Neural cell (in vitro differentiated cells): ENCODE measurements around the gene CHL1. TPM values are rescaled to one million over a fixed set of nuclear protein-coding genes. Genes with fewer than 3 reads are reported as not detected.

ENCODE experiments used
- H2AFZ ChIP-seq: fragments of 200-600, 300-800 bp; sonication (generic), shearing (Covaris generic); 2 replicates; pipeline ENCODE4 v1.6.0; 2014; ENCODE audit warnings: low read depth, mild to moderate bottlenecking, antibody characterized with exemption, low read length, moderate library complexity
- H3F3A ChIP-seq: fragments of 200-600 bp; shearing (Covaris generic); 2 replicates; pipeline ENCODE4 v1.6.1; 2016; ENCODE audit warnings: mild to moderate bottlenecking, moderate library complexity, mixed read lengths, antibody characterized with exemption, low read length; ENCODE audit not compliant: insufficient read depth, poor library complexity, severe bottlenecking
- H3K27ac ChIP-seq: fragments of 200-600, 300-800 bp; sonication (generic), shearing (Covaris generic); 2 replicates; pipeline ENCODE4 v1.5.1; 2014; ENCODE audit warnings: mild to moderate bottlenecking, low read length, moderate library complexity
- H3K27me3 ChIP-seq: fragments of 300-800, 200-600 bp; sonication (generic), shearing (Covaris generic); 2 replicates; pipeline ENCODE4 v1.6.0; 2014; ENCODE audit warnings: mild to moderate bottlenecking, low read depth, low read length, moderate library complexity; ENCODE audit not compliant: insufficient read depth
- H3K36me3 ChIP-seq: fragments of 300-800, 200-600 bp; sonication (generic), shearing (Covaris generic); 2 replicates; pipeline ENCODE4 v1.5.1; 2014; ENCODE audit warnings: mild to moderate bottlenecking, antibody characterized with exemption, low read length, moderate library complexity; ENCODE audit not compliant: insufficient read depth
- H3K4me2 ChIP-seq: fragments of 300-800, 200-600 bp; sonication (generic), shearing (Covaris generic); 2 replicates; pipeline ENCODE4 v1.6.0; 2014; ENCODE audit warnings: mild to moderate bottlenecking, low read length
- H3K4me3 ChIP-seq: fragments of 300-800, 200-600 bp; sonication (generic), shearing (Covaris generic); 2 replicates; pipeline ENCODE4 v1.5.1; 2014; ENCODE audit warnings: mild to moderate bottlenecking, low read length, moderate library complexity
- H3K79me2 ChIP-seq: fragments of 200-600 bp; shearing (Covaris generic); replicated peaks from 2 replicates; pipeline ENCODE4 v1.6.0; 2014; ENCODE audit warnings: mild to moderate bottlenecking, low read length, moderate library complexity; ENCODE audit not compliant: insufficient read depth
- H3K9ac ChIP-seq: fragments of 300-800, 200-600 bp; sonication (generic), shearing (Covaris generic); 2 replicates; pipeline ENCODE4 v1.6.1; 2016; ENCODE audit warnings: mild to moderate bottlenecking, low read length, mixed read lengths
- H3K9me2 ChIP-seq: fragments of 200-600 bp; shearing (Covaris generic); 2 replicates; pipeline ENCODE4 v1.6.1; 2016; ENCODE audit warnings: mild to moderate bottlenecking, low read length, mixed read lengths; ENCODE audit not compliant: insufficient read depth
- H3K9me3 ChIP-seq: fragments of 200-600, 300-800 bp; sonication (generic), shearing (Covaris generic); 2 replicates; pipeline ENCODE4 v1.6.1; 2016; ENCODE audit warnings: mild to moderate bottlenecking, mixed run types, low read length, moderate library complexity, mixed read lengths
- H4K20me1 ChIP-seq: fragments of 200-600 bp; shearing (Covaris generic); 2 replicates; pipeline ENCODE4 v1.6.1; 2016; ENCODE audit warnings: mild to moderate bottlenecking, mixed run types; ENCODE audit not compliant: insufficient read depth
- CTCF ChIP-seq: fragments of 450-650 bp; IDR thresholded peaks from 2 replicates; pipeline ENCODE4 v1.5.1; 2014; ENCODE audit warnings: antibody characterized with exemption, mild to moderate bottlenecking, moderate library complexity; ENCODE audit not compliant: poor library complexity, severe bottlenecking
- EP300 ChIP-seq: fragments of 450-650 bp; conservative IDR thresholded peaks from 2 replicates; pipeline ENCODE4 v1.6.1; 2014; ENCODE audit warnings: antibody characterized with exemption, mild to moderate bottlenecking, moderate library complexity; ENCODE audit not compliant: poor library complexity, severe bottlenecking
- EZH2 ChIP-seq: fragments of 200-600, 300-800 bp; shearing (Covaris generic), sonication (generic); IDR thresholded peaks from 2 replicates; pipeline ENCODE4 v1.6.1; 2014; ENCODE audit warnings: antibody characterized with exemption, low read length, borderline replicate concordance, mild to moderate bottlenecking; ENCODE audit not compliant: insufficient read depth, poor library complexity, severe bottlenecking
- MXI1 ChIP-seq: fragments of 450-650 bp; conservative IDR thresholded peaks from 2 replicates; pipeline ENCODE4 v1.6.1; 2014; ENCODE audit warnings: antibody characterized with exemption, mild to moderate bottlenecking; ENCODE audit not compliant: poor library complexity, severe bottlenecking
- POLR2AphosphoS5 ChIP-seq: IDR thresholded peaks from 2 replicates; pipeline ENCODE4 v1.6.1; 2012
- RAD21 ChIP-seq: fragments of 450-650 bp; conservative IDR thresholded peaks from 2 replicates; pipeline ENCODE4 v1.6.1; 2014; ENCODE audit warnings: antibody characterized with exemption, mild to moderate bottlenecking, moderate library complexity
- REST ChIP-seq: IDR thresholded peaks from 2 replicates; pipeline ENCODE4 v1.6.1; 2012; ENCODE audit warnings: borderline replicate concordance
- SMC3 ChIP-seq: fragments of 450-650 bp; conservative IDR thresholded peaks from 2 replicates; pipeline ENCODE4 v1.6.1; 2014; ENCODE audit warnings: antibody characterized with exemption, mild to moderate bottlenecking, moderate library complexity; ENCODE audit not compliant: poor library complexity
- TAF1 ChIP-seq: IDR thresholded peaks from 2 replicates; pipeline ENCODE4 v1.6.1; 2012; ENCODE audit warnings: low read depth
- polyA plus RNA-seq: library from polyadenylated mRNA; depleted of rRNA; stranded (reverse); fragments of >200 nt; gene quantifications from 2 replicates; pipeline ENCODE4 v1.2.3, GENCODE V29; 2014

CHL1 gene
- polyA plus RNA-seq, 1 donor from 2014 or later = 199 TPM

- H3K36me3 ChIP-seq = peaks cover 5% of the 10 kb centered on the region
- no peak overlapping the region for H3K27ac ChIP-seq
- no peak overlapping the region for H2AFZ ChIP-seq
- no peaks in the 10 kb centered on the region for H3K9me2 ChIP-seq
- TF ChIP-seq MXI1 (no peak), EP300 (no peak), CTCF (no peak), REST (no peak), POLR2AphosphoS5 (no peak), TAF1 (no peak), EZH2 (no peak), RAD21 (no peak), SMC3 (no peak)
- H3K79me2 ChIP-seq = no peaks in the 10 kb centered on the region
- H3K27me3 ChIP-seq = no peaks in the 10 kb centered on the region
- H3K4me2 ChIP-seq = no peak overlapping the region
- no peaks in the 10 kb centered on the region for H4K20me1 ChIP-seq
- H3K4me3 ChIP-seq = no peak overlapping the region
- no peaks in the 10 kb centered on the region for H3F3A ChIP-seq
- no peaks in the 10 kb centered on the region for H3K9me3 ChIP-seq
- H3K9ac ChIP-seq = no peak overlapping the region
Observed at GRCh38 chr3:353191-353739, 156.7 kb downstream of the CHL1 start.

GRCh38 chr3:354432-354831, 157.9 kb downstream of the CHL1 start:
- Histone ChIP-seq H3F3A (no peaks in the 10 kb centered on the region), H3K9me2 (no peaks in the 10 kb centered on the region), H3K4me2 (no peak overlapping the region), H3K36me3 (peaks cover 2% of the 10 kb centered on the region), H3K79me2 (no peaks in the 10 kb centered on the region), H3K9ac (no peak overlapping the region), H3K27ac (no peak overlapping the region), H4K20me1 (no peaks in the 10 kb centered on the region), H3K4me3 (no peak overlapping the region), H3K9me3 (no peaks in the 10 kb centered on the region), H2AFZ (no peak overlapping the region), H3K27me3 (no peaks in the 10 kb centered on the region)
- TF ChIP-seq SMC3 (peak; percentile 99), POLR2AphosphoS5 (no peak), REST (no peak), TAF1 (no peak), EP300 (no peak), CTCF (peak; percentile 95), EZH2 (no peak), MXI1 (no peak), RAD21 (peak; percentile 96)
